K562 (cell line): Measurements from ENCODE around the gene BRCA1. TPM values are rescaled to one million over a fixed set of nuclear protein-coding genes. Genes with fewer than 3 reads are reported as not detected.

Experiments used
- ATF1 ChIP-seq, 2 experiments: fragments of 450-650 bp in 1 of 2; IDR thresholded peaks; 2 replicates each; pipeline ENCODE4 v1.6.1; 2016; ENCODE audit warnings: missing compliant biosample characterization in 1 of 2, missing genetic modification characterization in 1 of 2
- CHCHD3 ChIP-seq: fragments of 250-450 bp; sonication (Bioruptor Pico); IDR thresholded peaks from 2 replicates; pipeline ENCODE4 v2.1.2; 2022; ENCODE audit warnings: mild to moderate bottlenecking
- ID3 ChIP-seq, 2 experiments: fragments of 250-450 bp in 1 of 2; fragments of 450-650 bp in 1 of 2; sonication (Bioruptor Pico) in 1 of 2; IDR thresholded peaks; 2 replicates each; pipeline versions ENCODE4 v1.6.1 to v1.8.0; 2016 to 2021; ENCODE audit warnings: mild to moderate bottlenecking in 2 of 2, moderate library complexity in 2 of 2, missing compliant biosample characterization in 1 of 2, missing genetic modification characterization in 1 of 2
- MYC ChIP-seq, 2 experiments: fragments of 250-450 bp in 1 of 2; sonication (Bioruptor Pico) in 1 of 2; IDR thresholded peaks; 2 replicates each; pipeline versions ENCODE4 v1.5.1 to v1.6.1; 2012 to 2021; ENCODE audit warnings: low read depth in 2 of 2, borderline replicate concordance in 1 of 2, improper control_type of control experiment in 1 of 2, low read length in 1 of 2, mild to moderate bottlenecking in 1 of 2, moderate library complexity in 1 of 2
- NKRF ChIP-seq: fragments of 450-650 bp; IDR thresholded peaks from 2 replicates; pipeline ENCODE4 v1.6.1; 2016; ENCODE audit warnings: borderline replicate concordance
- POLR3A ChIP-seq: IDR thresholded peaks from 2 replicates; pipeline ENCODE4 v1.6.1; 2011; ENCODE audit warnings: borderline replicate concordance, mild to moderate bottlenecking, moderate library complexity; ENCODE audit not compliant: insufficient read length, insufficient read depth; ENCODE audit errors: extremely low read depth
- PRPF4 ChIP-seq: fragments of 200-400 bp; formaldehyde crosslinking; IDR thresholded peaks from one replicate; pipeline ENCODE4 v1.6.1; 2017; ENCODE audit warnings: low read length, low read depth, mild to moderate bottlenecking; ENCODE audit not compliant: insufficient read depth, poor library complexity, severe bottlenecking
- PYGO2 ChIP-seq: fragments of 450-650 bp; IDR thresholded peaks from 2 replicates; pipeline ENCODE4 v1.6.1; 2016; ENCODE audit warnings: mild to moderate bottlenecking, missing genetic modification characterization, moderate library complexity, missing compliant biosample characterization
- SAFB ChIP-seq: fragments of 200-400 bp; formaldehyde crosslinking; IDR thresholded peaks from 2 replicates; pipeline ENCODE4 v1.6.1; 2017; ENCODE audit warnings: low read depth, low read length, borderline replicate concordance
- SFPQ ChIP-seq: fragments of 200-400 bp; formaldehyde crosslinking; IDR thresholded peaks from 2 replicates; pipeline ENCODE4 v1.6.1; 2017; ENCODE audit warnings: mild to moderate bottlenecking, low read depth, low read length, moderate library complexity
- SUPT5H ChIP-seq: fragments of 450-650 bp; IDR thresholded peaks from 2 replicates; pipeline ENCODE4 v1.6.1; 2016
- THRAP3 ChIP-seq: fragments of 450-650 bp; IDR thresholded peaks from 2 replicates; pipeline ENCODE4 v1.6.1; 2016; ENCODE audit warnings: mild to moderate bottlenecking, inconsistent platforms, borderline replicate concordance
- ZNF121 ChIP-seq: sonication (generic); formaldehyde crosslinking; conservative IDR thresholded peaks from 2 replicates; pipeline ENCODE4 v1.8.0; 2022; ENCODE audit warnings: missing genetic modification reagents
- ZNF253 ChIP-seq: fragments of 250-450 bp; sonication (Bioruptor Pico); conservative IDR thresholded peaks from 2 replicates; pipeline ENCODE4 v1.6.1; 2021; ENCODE audit warnings: mild to moderate bottlenecking
- ZNF561 ChIP-seq: fragments of 450-650 bp; formaldehyde crosslinking; conservative IDR thresholded peaks from 2 replicates; pipeline ENCODE4 v1.4.0; 2020; ENCODE audit warnings: mild to moderate bottlenecking, moderate library complexity
- ZNF785 ChIP-seq: fragments of 250-450 bp; sonication (Bioruptor Pico); IDR thresholded peaks from 2 replicates; pipeline ENCODE4 v1.4.0; 2020; ENCODE audit warnings: mild to moderate bottlenecking
- polyA plus RNA-seq, 8 experiments: library from polyadenylated mRNA; depleted of rRNA in 4 of 8; stranded (reverse) in 5 of 8; unstranded in 3 of 8; fragments of >200 nt; fragmentation: Nextera tagmentation in 2 of 8; fragmentation: Illumina TruSeq in 1 of 8; extraction: Ambion mirVana in 2 of 8; extraction: Trizol in 1 of 8; gene quantifications; 2 replicates each; pipeline versions ENCODE4 v1.2.1 to v1.2.3, GENCODE V29; 2011 to 2014; ENCODE audit warnings: inconsistent platforms in 1 of 8, missing spikeins in 1 of 8
- total RNA-seq, 7 experiments: library from RNA; depleted of rRNA in 6 of 7; stranded (reverse); fragments of >200 nt in 6 of 7; fragmentation: Illumina TruSeq in 2 of 7; extraction: Trizol in 2 of 7; gene quantifications; 2 replicates each; pipeline versions ENCODE4 v1.2.1 to v1.2.3, GENCODE V29; 2011 to 2021; ENCODE audit warnings: low replicate concordance in 1 of 7
- TF ChIP-seq, protein P1 (sequence below): fragments of 450-650 bp; IDR thresholded peaks from one replicate; pipeline ENCODE4 v1.6.1; 2018; ENCODE audit warnings: mild to moderate bottlenecking, moderate library complexity; ENCODE audit not compliant: partially characterized antibody
- TF ChIP-seq, protein P2 (sequence below): sonication (generic); formaldehyde crosslinking; IDR thresholded peaks from 2 replicates; pipeline ENCODE4 v1.8.0; 2023; ENCODE audit warnings: mild to moderate bottlenecking, missing genetic modification reagents

Gene BRCA1
- total and polyA plus RNA-seq, 9 of the 15 experiments (the other 6 are each of a cell fraction or from before 2014, with no cell fraction given), result 25.9 to 95.3 (median 62.3) TPM

GRCh38 chr17:43020789-43021740, 104.1 kb downstream of the BRCA1 start (continued):
- no peak for TF ChIP-seq SAFB
- no peak for TF ChIP-seq THRAP3
- peak; percentile 77 for TF ChIP-seq MYC (IDR thresholded peaks at IDR 0.05; ENCODE audit: low read depth, low read length)
- no peak for TF ChIP-seq MYC (CRISPR knock-in tag; IDR thresholded peaks at IDR 0.05; ENCODE audit: borderline replicate concordance, low read depth)
- no peak for TF ChIP-seq ZNF121
- no peak for TF ChIP-seq POLR3A
- TF ChIP-seq NKRF, result peak; percentile 31; the same call in 1 of the 2 replicates
- no peak for TF ChIP-seq ZNF253
- TF ChIP-seq ATF1 (CRISPR knock-in tag; IDR thresholded peaks at IDR 0.05), result no peak
- TF ChIP-seq ATF1 (tag; IDR thresholded peaks at IDR 0.05), result peak; percentile 75
- TF ChIP-seq PYGO2 (tag), result no peak
- TF ChIP-seq ID3 (CRISPR knock-in tag; IDR thresholded peaks at IDR 0.05), result no peak
- 0 out of 2 replicates have a peak, but pooled peaks have one; percentile 28 for TF ChIP-seq ID3 (tag; IDR thresholded peaks at IDR 0.05)
- no peak for TF ChIP-seq ZNF785
- no peak for TF ChIP-seq SUPT5H
- no peak for TF ChIP-seq CHCHD3 (CRISPR knock-in tag)
- no peak for TF ChIP-seq PRPF4
- TF ChIP-seq, protein P1, sequence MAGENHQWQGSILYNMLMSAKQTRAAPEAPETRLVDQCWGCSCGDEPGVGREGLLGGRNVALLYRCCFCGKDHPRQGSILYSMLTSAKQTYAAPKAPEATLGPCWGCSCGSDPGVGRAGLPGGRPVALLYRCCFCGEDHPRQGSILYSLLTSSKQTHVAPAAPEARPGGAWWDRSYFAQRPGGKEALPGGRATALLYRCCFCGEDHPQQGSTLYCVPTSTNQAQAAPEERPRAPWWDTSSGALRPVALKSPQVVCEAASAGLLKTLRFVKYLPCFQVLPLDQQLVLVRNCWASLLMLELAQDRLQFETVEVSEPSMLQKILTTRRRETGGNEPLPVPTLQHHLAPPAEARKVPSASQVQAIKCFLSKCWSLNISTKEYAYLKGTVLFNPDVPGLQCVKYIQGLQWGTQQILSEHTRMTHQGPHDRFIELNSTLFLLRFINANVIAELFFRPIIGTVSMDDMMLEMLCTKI, result no peak
- TF ChIP-seq SFPQ, result no peak
- TF ChIP-seq, protein P2, sequence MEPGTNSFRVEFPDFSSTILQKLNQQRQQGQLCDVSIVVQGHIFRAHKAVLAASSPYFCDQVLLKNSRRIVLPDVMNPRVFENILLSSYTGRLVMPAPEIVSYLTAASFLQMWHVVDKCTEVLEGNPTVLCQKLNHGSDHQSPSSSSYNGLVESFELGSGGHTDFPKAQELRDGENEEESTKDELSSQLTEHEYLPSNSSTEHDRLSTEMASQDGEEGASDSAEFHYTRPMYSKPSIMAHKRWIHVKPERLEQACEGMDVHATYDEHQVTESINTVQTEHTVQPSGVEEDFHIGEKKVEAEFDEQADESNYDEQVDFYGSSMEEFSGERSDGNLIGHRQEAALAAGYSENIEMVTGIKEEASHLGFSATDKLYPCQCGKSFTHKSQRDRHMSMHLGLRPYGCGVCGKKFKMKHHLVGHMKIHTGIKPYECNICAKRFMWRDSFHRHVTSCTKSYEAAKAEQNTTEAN (CRISPR knock-in tag), result no peak
- no peak for TF ChIP-seq ZNF561
